SJSA1 (cell line): ENCODE data around the gene SKIDA1. TPM values are rescaled to one million over a fixed set of nuclear protein-coding genes. Genes with fewer than 3 reads are reported as not detected.

Source experiments
- DNase-seq, 2 experiments: peaks; one replicate each; pipeline ENCODE4 v3.0.0-alpha.2; 2015 to 2020; ENCODE audit warnings: low spot score in 2 of 2, low read depth in 1 of 2
- H3K27ac ChIP-seq: fragments of 250-450 bp; sonication (Bioruptor Pico); 2 replicates; pipeline ENCODE4 v1.5.1; 2020; ENCODE audit warnings: mild to moderate bottlenecking, moderate library complexity
- H3K27me3 ChIP-seq: fragments of 250-450 bp; sonication (Bioruptor Pico); replicated peaks from 2 replicates; pipeline ENCODE4 v1.5.1; 2020; ENCODE audit warnings: mild to moderate bottlenecking, moderate library complexity
- H3K36me3 ChIP-seq: fragments of 250-450 bp; sonication (Bioruptor Pico); 2 replicates; pipeline ENCODE4 v1.5.1; 2020; ENCODE audit warnings: mild to moderate bottlenecking
- H3K4me1 ChIP-seq: fragments of 250-450 bp; sonication (Bioruptor Pico); replicated peaks from 2 replicates; pipeline ENCODE4 v1.6.1; 2021; ENCODE audit warnings: mild to moderate bottlenecking
- H3K4me3 ChIP-seq: fragments of 250-450 bp; sonication (Bioruptor Pico); 2 replicates; pipeline ENCODE4 v1.5.1; 2020; ENCODE audit warnings: mild to moderate bottlenecking
- H3K9me3 ChIP-seq: fragments of 250-450 bp; sonication (Bioruptor Pico); replicated peaks from 2 replicates; pipeline ENCODE4 v1.5.1; 2020; ENCODE audit warnings: mild to moderate bottlenecking
- total RNA-seq: library from RNA; depleted of rRNA; stranded (reverse); fragments of >200 nt; shearing (Covaris generic); gene quantifications from 2 replicates; pipeline ENCODE4 v1.2.3, GENCODE V29; 2014

Gene SKIDA1
- total RNA-seq, 1 experiment from 2014 or later = 1.7 TPM

GRCh38 chr10:21524526-21525366, 736 bp downstream of the SKIDA1 start:
- H3K36me3 ChIP-seq = no peaks in the 10 kb centered on the region
- DNase-seq = peak in 1 of 2 experiments; percentile 54
- no peaks in the 10 kb centered on the region for H3K9me3 ChIP-seq
- H3K27me3 ChIP-seq = no peaks in the 10 kb centered on the region
- no peak overlapping the region for H3K27ac ChIP-seq
- H3K4me1 ChIP-seq = peaks cover 20% of the 10 kb centered on the region
- H3K4me3 ChIP-seq = peak overlapping the region; percentile 64

GRCh38 chr10:21524131-21524525, 1.4 kb downstream of the SKIDA1 start:
- Histone ChIP-seq H3K27me3 (no peaks in the 10 kb centered on the region), H3K9me3 (no peaks in the 10 kb centered on the region), H3K4me3 (no peak overlapping the region), H3K4me1 (peaks cover 25% of the 10 kb centered on the region), H3K27ac (no peak overlapping the region), H3K36me3 (no peaks in the 10 kb centered on the region)
- no peak for DNase-seq

DNA sequence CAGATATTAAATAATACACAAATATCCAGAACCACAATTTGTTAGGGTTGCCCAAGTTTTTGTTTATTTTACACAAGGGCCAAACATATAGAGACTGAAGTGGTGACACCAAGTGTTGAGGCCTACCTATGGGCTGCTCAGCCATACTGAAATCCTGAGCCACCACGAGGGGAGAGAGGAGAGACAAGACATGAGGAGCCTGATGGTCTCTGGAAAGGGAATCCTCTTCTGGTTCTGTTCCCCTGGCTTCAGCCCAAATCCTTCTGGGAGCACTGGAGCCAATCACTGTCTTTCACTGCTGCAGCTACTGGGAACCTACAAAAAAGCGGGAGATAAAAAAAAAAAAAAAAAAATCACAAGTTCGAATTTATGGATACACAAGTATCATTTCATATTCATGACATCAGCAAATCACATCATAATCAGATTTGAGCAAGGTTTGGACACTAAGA, 1.9 kb downstream of the SKIDA1 start:
- no peaks in the 10 kb centered on the region for H3K9me3 ChIP-seq
- no peak overlapping the region for H3K27ac ChIP-seq
- H3K36me3 ChIP-seq = no peaks in the 10 kb centered on the region
- H3K4me1 ChIP-seq = peaks cover 24% of the 10 kb centered on the region
- no peak overlapping the region for H3K4me3 ChIP-seq
- DNase-seq = no peak
- H3K27me3 ChIP-seq = no peaks in the 10 kb centered on the region

DNA sequence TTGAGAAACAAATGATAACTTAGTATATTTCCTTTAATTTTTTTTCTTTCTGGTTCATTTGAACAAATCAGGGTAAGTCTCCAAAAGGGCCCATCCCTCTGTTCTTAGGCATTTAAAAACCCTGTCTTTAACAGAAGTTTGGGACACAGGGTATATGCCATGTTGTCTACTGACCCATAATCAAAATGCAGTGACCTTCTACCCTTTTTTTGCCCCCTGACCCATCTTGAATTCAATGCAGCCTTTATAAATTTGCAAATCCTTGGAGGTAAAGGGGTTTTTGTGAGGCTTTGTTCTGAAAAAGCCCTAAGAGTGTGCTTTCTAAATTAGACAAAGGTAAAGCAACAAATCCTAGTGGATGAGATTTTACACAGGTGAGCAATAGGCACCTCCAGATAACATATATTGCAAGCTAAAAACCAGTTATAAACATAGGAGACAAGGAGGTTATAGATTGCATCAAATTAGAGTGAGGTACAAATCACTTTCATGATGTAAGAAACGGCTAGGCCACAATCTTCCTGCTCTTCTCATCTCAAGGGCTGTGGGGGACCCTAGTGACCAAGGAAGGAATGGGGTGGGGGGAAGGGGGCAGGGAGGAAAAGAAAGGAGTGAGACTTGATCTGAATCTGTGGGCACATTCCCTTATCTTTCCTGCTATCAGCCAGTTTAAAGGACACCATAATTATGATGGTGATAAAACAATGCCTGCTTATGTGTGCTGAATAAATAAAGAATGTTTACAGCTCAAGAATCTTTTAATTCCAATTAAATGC, 2.7 kb downstream of the SKIDA1 start:
- H3K27me3 ChIP-seq = no peaks in the 10 kb centered on the region
- peaks cover 29% of the 10 kb centered on the region for H3K4me1 ChIP-seq
- no peaks in the 10 kb centered on the region for H3K36me3 ChIP-seq
- no peak for DNase-seq
- no peaks in the 10 kb centered on the region for H3K9me3 ChIP-seq
- no peak overlapping the region for H3K4me3 ChIP-seq
- no peak overlapping the region for H3K27ac ChIP-seq

DNA sequence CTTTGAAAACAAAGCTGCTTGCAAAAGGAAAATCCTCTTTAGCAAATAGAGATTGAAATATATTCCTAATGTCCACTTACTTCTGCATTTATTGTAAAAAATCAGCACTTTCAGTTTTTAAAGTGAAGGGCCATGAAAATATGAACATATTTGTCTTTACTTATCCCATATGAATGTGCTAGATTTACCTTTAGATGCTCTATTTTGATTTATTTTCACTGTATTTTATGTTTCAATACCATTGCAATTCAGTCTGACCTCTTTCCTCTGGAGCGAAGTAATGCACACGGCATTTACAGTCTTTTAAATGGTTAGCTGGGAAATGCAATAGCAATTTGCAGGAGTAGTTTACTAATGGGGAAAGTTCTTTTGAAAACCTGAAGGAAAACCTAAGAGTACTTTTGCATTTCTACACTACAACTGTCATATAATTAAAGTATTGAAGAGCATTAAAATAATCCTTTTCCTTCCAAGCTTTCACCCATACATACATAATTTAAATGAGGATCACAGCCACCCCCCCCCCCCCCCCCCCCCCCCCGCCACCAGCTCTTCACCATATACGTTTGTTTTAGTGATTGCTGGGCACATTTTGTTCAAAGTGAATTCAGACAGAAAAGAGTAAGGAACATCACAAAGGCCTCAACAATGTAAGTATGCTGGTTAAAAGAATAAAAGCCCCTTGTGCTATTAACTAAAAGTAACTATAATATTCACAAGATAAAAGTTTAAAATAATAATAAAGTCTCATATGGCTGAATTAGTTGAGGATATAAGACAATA, 3.5 kb downstream of the SKIDA1 start:
- no peak overlapping the region for H3K27ac ChIP-seq
- H3K9me3 ChIP-seq = no peaks in the 10 kb centered on the region
- H3K4me3 ChIP-seq = no peak overlapping the region
- no peaks in the 10 kb centered on the region for H3K27me3 ChIP-seq
- DNase-seq = no peak
- no peaks in the 10 kb centered on the region for H3K36me3 ChIP-seq
- peaks cover 34% of the 10 kb centered on the region for H3K4me1 ChIP-seq

DNA sequence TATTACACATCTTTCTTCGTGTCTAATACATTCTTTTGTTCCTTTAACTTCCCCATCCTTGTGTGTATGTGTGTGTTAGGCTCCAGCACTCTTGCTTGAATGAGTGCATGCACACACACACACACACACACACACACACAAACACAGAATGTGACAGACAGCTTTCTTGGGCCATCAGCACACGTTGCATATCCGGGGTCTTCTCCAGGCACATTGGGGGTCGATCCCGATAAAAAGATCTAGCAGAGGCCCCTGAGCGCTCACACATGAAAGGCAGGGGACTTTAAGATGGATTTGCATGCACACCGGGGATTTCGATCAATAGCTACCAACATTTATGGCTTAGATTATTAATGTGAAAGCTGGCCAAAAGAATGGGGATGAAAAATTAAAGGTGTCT, 4.5 kb downstream of the SKIDA1 start:
- no peaks in the 10 kb centered on the region for H3K27me3 ChIP-seq
- no peaks in the 10 kb centered on the region for H3K9me3 ChIP-seq
- no peak overlapping the region for H3K27ac ChIP-seq
- no peak overlapping the region for H3K4me3 ChIP-seq
- H3K4me1 ChIP-seq = peaks cover 40% of the 10 kb centered on the region
- no peak for DNase-seq
- no peaks in the 10 kb centered on the region for H3K36me3 ChIP-seq

GRCh38 chr10:21520509-21520908, 5.0 kb downstream of the SKIDA1 start:
- Histone ChIP-seq H3K27ac (no peak overlapping the region), H3K9me3 (no peaks in the 10 kb centered on the region), H3K27me3 (no peaks in the 10 kb centered on the region), H3K4me3 (no peak overlapping the region), H3K36me3 (no peaks in the 10 kb centered on the region), H3K4me1 (peaks cover 43% of the 10 kb centered on the region)
- no peak for DNase-seq

DNA sequence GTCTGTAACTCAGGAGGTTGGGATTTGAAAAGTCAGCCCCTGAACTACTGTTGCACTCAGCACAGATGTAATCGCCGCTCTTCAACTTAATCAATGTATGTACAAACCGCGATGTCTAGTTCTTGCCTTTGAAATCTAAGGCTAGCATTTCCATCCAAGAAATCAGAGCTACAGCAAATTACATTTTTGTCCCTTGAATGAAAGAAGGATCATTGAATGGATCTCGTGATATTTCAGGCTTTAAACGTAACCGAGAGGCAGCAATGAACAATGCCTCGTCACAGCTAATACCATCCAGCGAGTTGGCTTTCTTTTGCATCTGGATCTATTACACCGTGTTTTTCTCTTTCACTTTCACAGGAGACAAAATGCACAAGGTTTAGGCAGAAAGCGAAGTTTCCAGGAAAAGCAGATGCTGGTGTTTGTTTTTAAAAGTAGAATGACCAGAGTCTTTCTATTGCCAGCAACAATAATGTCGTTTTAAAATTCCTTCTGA, 5.5 kb downstream of the SKIDA1 start:
- H3K9me3 ChIP-seq = no peaks in the 10 kb centered on the region
- peak overlapping the region; percentile 41 for H3K27ac ChIP-seq
- peak overlapping the region; percentile 37 for H3K4me3 ChIP-seq
- no peaks in the 10 kb centered on the region for H3K36me3 ChIP-seq
- no peaks in the 10 kb centered on the region for H3K27me3 ChIP-seq
- DNase-seq = peak in 1 of 2 experiments; percentile 69
- H3K4me1 ChIP-seq = peaks cover 38% of the 10 kb centered on the region

DNA sequence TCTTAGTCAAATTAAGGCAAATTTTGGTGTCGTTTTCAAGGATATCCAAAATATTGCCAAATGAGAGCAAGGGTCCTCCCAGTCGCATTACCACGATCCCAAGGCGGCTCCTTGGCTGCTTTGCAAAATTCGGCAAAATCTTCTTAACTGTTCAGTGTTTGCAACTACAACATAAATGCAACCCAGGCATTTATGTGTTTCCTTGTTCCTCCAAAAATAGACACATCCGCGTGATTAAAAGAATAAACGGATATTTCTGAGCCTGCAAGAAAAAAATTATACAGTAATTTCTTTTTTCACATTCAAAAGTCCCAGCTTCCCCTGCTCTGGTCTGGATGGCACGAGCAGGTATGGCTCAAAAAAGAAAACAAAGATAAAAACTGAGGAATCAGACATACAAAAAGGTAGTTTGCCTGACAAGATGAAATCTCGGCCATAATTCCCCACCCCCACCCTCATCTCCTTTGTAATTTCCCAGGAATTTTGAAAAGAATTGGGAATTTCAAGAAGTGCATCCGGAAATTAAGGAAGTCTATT, 6.0 kb downstream of the SKIDA1 start:
- H3K36me3 ChIP-seq = no peaks in the 10 kb centered on the region
- H3K27ac ChIP-seq = peak overlapping the region; percentile 41
- no peaks in the 10 kb centered on the region for H3K9me3 ChIP-seq
- H3K4me1 ChIP-seq = peaks cover 34% of the 10 kb centered on the region
- DNase-seq = no peak
- no peaks in the 10 kb centered on the region for H3K27me3 ChIP-seq
- H3K4me3 ChIP-seq = peak overlapping the region; percentile 37

DNA sequence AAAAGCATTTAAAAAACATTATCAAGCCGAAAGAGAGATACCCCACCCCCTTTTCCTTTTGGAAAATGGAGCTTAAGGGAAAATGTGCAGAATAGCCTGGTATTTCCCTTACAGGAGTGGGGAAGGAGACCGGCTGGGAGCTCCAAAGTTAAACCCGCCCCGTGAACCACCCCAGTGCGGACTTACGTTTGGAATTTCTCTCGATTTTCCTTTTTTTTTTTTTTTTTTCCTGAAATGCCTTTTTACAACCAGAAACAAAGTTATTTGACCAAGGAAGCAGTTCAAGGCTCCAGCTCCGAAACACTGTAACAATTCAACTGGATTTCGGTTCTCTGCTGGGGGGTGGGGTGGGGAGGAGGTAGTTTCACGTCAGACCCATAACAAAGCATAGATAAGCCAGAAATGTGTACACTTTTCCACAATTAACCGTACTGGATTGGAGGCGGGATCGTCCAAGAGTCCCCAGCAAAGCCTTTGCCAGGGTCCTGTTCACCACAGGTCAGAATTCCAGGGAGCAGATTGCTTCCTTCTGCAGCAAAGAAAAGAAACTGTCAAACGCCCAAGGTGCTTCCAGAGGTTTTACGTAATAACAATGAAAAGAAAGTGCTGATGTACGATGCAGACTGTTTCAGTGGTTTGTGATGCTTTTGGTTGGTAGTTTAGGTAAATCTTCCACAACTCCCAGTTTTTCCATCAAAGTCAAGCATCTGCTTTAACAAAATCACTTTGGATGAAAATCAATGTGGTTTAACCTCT, 6.7 kb downstream of the SKIDA1 start:
- H3K27ac ChIP-seq = no peak overlapping the region
- H3K4me3 ChIP-seq = no peak overlapping the region; the same call in 1 of the 2 replicates
- H3K27me3 ChIP-seq = no peaks in the 10 kb centered on the region
- H3K9me3 ChIP-seq = no peaks in the 10 kb centered on the region
- H3K36me3 ChIP-seq = no peaks in the 10 kb centered on the region
- no peak for DNase-seq
- H3K4me1 ChIP-seq = peaks cover 36% of the 10 kb centered on the region

DNA sequence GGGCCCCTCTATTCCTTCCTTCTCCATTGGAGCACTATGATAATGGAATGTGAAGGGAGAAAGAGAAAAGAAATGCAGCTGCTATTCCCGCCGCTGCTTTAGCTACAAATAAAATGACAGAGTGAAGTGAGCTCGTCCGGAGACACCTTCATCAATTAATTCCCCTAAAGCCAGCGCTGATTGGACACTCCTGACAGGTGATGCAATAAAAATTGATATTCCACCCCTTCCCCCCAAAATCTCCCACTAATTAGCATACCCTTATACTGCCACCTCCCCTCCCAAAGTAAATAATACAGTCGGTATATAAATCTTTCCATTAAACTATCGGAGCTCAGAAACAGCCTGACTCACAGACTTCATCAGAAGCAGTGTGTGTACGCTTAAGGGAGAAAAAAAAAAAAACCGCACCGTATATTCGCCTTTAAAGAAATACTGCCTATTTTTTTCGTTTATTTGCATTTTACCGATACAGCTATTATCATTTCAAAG, 7.3 kb downstream of the SKIDA1 start:
- Histone ChIP-seq H3K9me3 (no peaks in the 10 kb centered on the region), H3K27ac (no peak overlapping the region), H3K27me3 (no peaks in the 10 kb centered on the region), H3K4me3 (peak overlapping the region; percentile 70; the same call in 1 of the 2 replicates), H3K36me3 (no peaks in the 10 kb centered on the region), H3K4me1 (peaks cover 36% of the 10 kb centered on the region)
- no peak for DNase-seq

GRCh38 chr10:21517134-21518031, 8.1 kb downstream of the SKIDA1 start:
- H3K4me1 ChIP-seq = peaks cover 36% of the 10 kb centered on the region
- H3K27me3 ChIP-seq = no peaks in the 10 kb centered on the region
- H3K4me3 ChIP-seq = peak overlapping the region; percentile 70
- no peak overlapping the region for H3K27ac ChIP-seq
- peak; percentile 71 to 81 for DNase-seq
- no peaks in the 10 kb centered on the region for H3K9me3 ChIP-seq
- H3K36me3 ChIP-seq = no peaks in the 10 kb centered on the region
